GM10266 (cell line): ENCODE data around the gene EEF1AKMT1.

ENCODE experiments used
- DNase-seq: peaks from one replicate; pipeline ENCODE4 v3.0.0; 2012; ENCODE audit errors: extremely low spot score
- CTCF ChIP-seq: IDR thresholded peaks from 2 replicates; pipeline ENCODE4 v1.5.1; 2012; ENCODE audit warnings: mild to moderate bottlenecking, low read depth; ENCODE audit not compliant: control insufficient read depth, insufficient read depth; ENCODE audit errors: missing control alignments

The EEF1AKMT1 gene

GRCh38 chr13:20703780-20704458 is 69.8 kb downstream of the EEF1AKMT1 start:
- DNase-seq = peak; percentile 95
- TF ChIP-seq CTCF = peak; percentile 76

DNA sequence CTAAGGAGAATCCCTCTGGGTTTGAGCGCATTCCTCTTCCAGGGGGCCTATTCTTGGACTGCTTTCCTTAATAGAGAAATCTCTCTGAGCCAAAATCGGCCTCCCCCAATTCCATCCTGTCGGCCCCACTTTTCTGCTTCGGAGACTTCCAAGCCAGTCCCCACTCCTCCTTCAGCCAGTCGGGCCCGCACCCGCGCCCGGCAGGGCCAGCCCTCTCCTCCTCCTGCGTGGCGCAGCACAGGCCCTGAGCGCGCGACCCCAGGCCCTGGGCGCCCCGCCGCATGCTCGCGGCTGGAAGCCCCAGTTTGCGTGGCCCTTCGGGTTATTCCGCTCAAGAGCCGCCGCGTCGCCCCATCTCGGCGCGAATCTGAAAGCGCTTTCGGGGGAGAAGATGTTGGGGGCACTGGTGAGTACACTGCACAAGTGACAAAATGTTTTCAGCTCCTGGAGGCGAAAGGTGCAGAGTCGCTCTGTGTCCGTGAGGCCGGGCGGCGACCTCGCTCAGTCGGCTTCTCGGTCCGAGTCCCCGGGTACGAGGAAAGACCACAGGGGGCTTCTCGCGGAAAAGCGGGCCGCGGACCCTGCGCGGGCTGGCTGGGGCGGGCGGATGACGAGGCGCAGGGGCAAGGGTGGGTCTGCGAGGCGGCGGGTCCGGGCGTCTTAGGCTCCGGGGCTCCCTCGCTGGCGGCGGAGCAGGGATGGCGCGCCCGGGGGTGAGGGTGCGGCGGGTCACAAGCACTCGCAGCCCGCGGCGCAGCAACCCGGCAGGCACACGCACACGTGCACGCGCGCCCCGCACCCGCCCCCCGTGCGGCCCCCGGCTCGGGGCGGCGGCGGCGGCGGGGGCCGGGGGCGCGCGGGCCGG is 70.6 kb downstream of the EEF1AKMT1 start, which contains the start of gene IL17D:
IL17D (plus strand) TSS at position 785 of the 865 bp plus-strand sequence. CDS start 303 bp downstream, outside the sequence.
- peak; percentile 78 for DNase-seq
- TF ChIP-seq CTCF = no peak

GRCh38 chr13:20702530-20702914 is 71.2 kb downstream of the EEF1AKMT1 start:
- DNase-seq = peak; percentile 31
- TF ChIP-seq CTCF = no peak

- TF ChIP-seq CTCF = no peak
Measured at GRCh38 chr13:20701461-20701860, 72.3 kb downstream of the EEF1AKMT1 start.

DNA sequence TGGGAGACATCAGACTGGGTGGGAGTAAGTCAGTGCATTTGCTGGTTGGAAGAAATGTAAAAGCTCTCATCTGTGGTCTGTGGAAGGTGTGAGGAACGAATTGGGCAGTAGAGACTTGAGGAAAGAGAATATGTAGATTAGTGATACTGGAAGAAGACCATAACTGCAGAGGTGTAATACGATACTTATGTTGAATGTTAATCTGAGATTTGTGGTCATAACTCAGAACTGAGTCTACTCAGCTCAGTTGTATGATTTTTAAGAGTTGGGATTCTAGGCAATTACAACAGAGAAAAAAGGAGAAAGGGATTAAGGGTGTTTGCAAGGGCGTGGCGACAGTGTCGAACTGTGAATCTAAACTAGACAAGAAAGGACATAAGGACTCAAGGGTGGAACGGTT is 73.5 kb downstream of the EEF1AKMT1 start:
- no peak for TF ChIP-seq CTCF

More at GRCh38 chr13:20701461-20701860, 72.3 kb downstream of the EEF1AKMT1 start:
- no peak for DNase-seq

GRCh38 chr13:20699715-20700114 is 74.0 kb downstream of the EEF1AKMT1 start:
- DNase-seq = no peak
- no peak for TF ChIP-seq CTCF

More for the DNA sequence above, 73.5 kb downstream of the EEF1AKMT1 start:
- DNase-seq = no peak
